Liver (tissue), 3 donors: ENCODE results near the gene IFIT1.

Experiments used
- FOXA1 ChIP-seq: IDR thresholded peaks from 2 replicates; pipeline ENCODE4 v1.6.1; 2016; ENCODE audit warnings: antibody characterized with exemption
- JUND ChIP-seq, 2 donors: IDR thresholded peaks; 2 replicates each; pipeline ENCODE4 v1.6.1; 2016; ENCODE audit warnings: antibody characterized with exemption in 2 of 2
- RAD21 ChIP-seq, 2 donors: IDR thresholded peaks; 2 replicates each; pipeline ENCODE4 v1.6.1; 2016; ENCODE audit warnings: antibody characterized with exemption in 2 of 2, mild to moderate bottlenecking in 2 of 2
- SP1 ChIP-seq: IDR thresholded peaks from 2 replicates; pipeline ENCODE4 v1.6.1; 2018; ENCODE audit warnings: antibody characterized with exemption, mild to moderate bottlenecking
- YY1 ChIP-seq: IDR thresholded peaks from 2 replicates; pipeline ENCODE4 v1.6.1; 2016; ENCODE audit warnings: antibody characterized with exemption, mild to moderate bottlenecking
- TF ChIP-seq, protein P1 (sequence below): fragments of 150-350 bp; IDR thresholded peaks from 2 replicates; pipeline ENCODE4 v1.5.1; 2017; ENCODE audit warnings: improper control_type of control experiment, low read depth, low read length; ENCODE audit not compliant: missing input control
- TF ChIP-seq, protein P2 (sequence below): IDR thresholded peaks from 2 replicates; pipeline ENCODE4 v1.6.1; 2016; ENCODE audit warnings: antibody characterized with exemption
- TF ChIP-seq, protein P3 (sequence below): IDR thresholded peaks from 2 replicates; pipeline ENCODE4 v1.6.1; 2016; ENCODE audit warnings: antibody characterized with exemption, mild to moderate bottlenecking
- donor health status: healthy.
- donor health status: healthy.

DNA sequence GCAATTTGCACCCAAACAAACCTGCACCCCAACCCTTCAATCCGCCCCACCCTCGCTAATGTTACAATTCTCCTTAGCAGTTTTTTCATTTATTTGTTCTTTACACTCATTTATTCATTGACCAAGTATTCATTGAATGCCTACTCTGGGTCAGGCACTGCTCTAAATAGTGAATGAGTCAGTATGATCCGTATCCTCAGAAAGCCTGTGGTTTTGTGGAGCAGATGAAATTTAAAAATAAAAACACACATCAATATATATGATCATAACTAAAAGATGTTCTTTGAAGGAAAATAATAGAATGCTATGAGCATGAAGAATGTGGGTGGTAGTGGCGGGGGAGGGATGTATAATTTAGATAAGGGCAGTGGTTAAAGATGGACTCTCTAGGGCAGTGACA lies 35.2 kb downstream of the IFIT1 start:
- TF ChIP-seq, protein P1, sequence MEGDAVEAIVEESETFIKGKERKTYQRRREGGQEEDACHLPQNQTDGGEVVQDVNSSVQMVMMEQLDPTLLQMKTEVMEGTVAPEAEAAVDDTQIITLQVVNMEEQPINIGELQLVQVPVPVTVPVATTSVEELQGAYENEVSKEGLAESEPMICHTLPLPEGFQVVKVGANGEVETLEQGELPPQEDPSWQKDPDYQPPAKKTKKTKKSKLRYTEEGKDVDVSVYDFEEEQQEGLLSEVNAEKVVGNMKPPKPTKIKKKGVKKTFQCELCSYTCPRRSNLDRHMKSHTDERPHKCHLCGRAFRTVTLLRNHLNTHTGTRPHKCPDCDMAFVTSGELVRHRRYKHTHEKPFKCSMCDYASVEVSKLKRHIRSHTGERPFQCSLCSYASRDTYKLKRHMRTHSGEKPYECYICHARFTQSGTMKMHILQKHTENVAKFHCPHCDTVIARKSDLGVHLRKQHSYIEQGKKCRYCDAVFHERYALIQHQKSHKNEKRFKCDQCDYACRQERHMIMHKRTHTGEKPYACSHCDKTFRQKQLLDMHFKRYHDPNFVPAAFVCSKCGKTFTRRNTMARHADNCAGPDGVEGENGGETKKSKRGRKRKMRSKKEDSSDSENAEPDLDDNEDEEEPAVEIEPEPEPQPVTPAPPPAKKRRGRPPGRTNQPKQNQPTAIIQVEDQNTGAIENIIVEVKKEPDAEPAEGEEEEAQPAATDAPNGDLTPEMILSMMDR, result no peak
- TF ChIP-seq, protein P2, sequence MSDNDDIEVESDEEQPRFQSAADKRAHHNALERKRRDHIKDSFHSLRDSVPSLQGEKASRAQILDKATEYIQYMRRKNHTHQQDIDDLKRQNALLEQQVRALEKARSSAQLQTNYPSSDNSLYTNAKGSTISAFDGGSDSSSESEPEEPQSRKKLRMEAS, result no peak
- TF ChIP-seq, protein P3, sequence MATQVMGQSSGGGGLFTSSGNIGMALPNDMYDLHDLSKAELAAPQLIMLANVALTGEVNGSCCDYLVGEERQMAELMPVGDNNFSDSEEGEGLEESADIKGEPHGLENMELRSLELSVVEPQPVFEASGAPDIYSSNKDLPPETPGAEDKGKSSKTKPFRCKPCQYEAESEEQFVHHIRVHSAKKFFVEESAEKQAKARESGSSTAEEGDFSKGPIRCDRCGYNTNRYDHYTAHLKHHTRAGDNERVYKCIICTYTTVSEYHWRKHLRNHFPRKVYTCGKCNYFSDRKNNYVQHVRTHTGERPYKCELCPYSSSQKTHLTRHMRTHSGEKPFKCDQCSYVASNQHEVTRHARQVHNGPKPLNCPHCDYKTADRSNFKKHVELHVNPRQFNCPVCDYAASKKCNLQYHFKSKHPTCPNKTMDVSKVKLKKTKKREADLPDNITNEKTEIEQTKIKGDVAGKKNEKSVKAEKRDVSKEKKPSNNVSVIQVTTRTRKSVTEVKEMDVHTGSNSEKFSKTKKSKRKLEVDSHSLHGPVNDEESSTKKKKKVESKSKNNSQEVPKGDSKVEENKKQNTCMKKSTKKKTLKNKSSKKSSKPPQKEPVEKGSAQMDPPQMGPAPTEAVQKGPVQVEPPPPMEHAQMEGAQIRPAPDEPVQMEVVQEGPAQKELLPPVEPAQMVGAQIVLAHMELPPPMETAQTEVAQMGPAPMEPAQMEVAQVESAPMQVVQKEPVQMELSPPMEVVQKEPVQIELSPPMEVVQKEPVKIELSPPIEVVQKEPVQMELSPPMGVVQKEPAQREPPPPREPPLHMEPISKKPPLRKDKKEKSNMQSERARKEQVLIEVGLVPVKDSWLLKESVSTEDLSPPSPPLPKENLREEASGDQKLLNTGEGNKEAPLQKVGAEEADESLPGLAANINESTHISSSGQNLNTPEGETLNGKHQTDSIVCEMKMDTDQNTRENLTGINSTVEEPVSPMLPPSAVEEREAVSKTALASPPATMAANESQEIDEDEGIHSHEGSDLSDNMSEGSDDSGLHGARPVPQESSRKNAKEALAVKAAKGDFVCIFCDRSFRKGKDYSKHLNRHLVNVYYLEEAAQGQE, result no peak
- TF ChIP-seq SP1, result no peak
- no peak for TF ChIP-seq RAD21 (IDR thresholded peaks at IDR 0.05)
- no peak for TF ChIP-seq FOXA1
- no peak for TF ChIP-seq YY1
- TF ChIP-seq JUND (IDR thresholded peaks at IDR 0.05), result no peak
